Measurements from ENCODE around the gene SETMAR. TPM values are rescaled to one million over a fixed set of nuclear protein-coding genes. Genes with fewer than 3 reads are reported as not detected.

SETMAR gene
- polyA plus RNA-seq, 1 of the 3 experiments (the other 2 are of a cell fraction), result 10.6 TPM

DNA sequence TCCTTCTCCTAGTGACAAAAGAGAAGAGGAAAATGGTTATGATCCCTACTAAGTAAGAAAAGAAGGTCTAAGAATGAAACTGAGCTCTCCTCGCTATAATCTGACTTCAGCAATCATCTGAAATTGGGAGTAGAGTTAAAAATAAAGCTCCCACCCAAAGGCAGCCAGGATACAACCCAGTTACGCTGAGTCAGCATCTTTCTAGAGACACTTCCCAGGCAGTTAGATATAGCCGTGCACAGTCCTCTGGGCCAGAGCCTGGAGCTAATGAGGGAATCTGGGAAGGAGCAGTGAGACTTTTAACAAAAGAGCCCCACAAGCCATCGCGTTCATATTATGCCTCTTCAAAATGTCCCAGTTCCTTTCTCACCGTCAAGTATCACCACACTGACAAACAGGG, 39.1 kb upstream of the SETMAR start:
- no peak for DNase-seq

DNA sequence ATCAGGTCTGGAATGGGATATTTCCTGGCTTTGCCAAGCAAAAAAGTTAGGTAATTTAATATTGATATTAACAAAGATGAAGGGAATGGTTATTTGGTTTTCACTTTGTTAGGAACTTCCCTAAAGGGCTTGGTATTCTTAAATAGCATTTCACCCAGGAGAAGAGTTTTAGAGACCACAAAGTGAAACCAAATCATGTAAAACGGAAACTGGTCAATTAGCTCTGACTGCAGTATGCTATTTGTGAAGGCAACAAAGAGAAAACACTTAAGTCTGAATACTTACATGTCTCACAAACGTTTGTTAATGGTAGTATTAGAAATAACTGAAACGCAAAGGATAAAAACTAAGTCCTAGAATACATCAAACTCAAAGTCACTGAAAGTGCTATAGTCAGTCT, 32.4 kb upstream of the SETMAR start:
- H3K36me3 ChIP-seq (replicated peaks in 1 of 2; ENCODE audit: control insufficient read depth in 1 of 2, insufficient read depth in 2 of 2, low read length in 1 of 2), result no peaks in the 10 kb centered on the region
- TF ChIP-seq EZH2phosphoT487 (IDR thresholded peaks at IDR 0.05; ENCODE audit: borderline replicate concordance, low read depth) (no peak), RCOR1 (IDR thresholded peaks at IDR 0.05; ENCODE audit: low read length) (no peak), EP300 (IDR thresholded peaks at IDR 0.05; ENCODE audit: borderline replicate concordance in 1 of 2, low read depth in 1 of 2, low read length in 1 of 2) (no peak), TAF1 (IDR thresholded peaks at IDR 0.05; ENCODE audit: borderline replicate concordance, low read depth, low read length) (no peak), MXI1 (IDR thresholded peaks at IDR 0.05; ENCODE audit: low read depth, low read length) (no peak)
- H3K9me2 ChIP-seq, result no peaks in the 10 kb centered on the region
- H3K27ac ChIP-seq (ENCODE audit: low read depth in 2 of 2, low read length in 1 of 2), result no peak overlapping the region
- WGBS (ENCODE audit: low lambda C conversion rate), result 2% methylated on average over 3 of the region's 3 CpGs
- no peak overlapping the region; a peak in 1 of 4 replicates for H3K4me3 ChIP-seq (ENCODE audit: low read depth in 2 of 2, low read length in 1 of 2)
- no peaks in the 10 kb centered on the region for H3K79me2 ChIP-seq (ENCODE audit: insufficient read depth)
- no peaks in the 10 kb centered on the region for H4K20me1 ChIP-seq (ENCODE audit: insufficient read depth)
- H3F3A ChIP-seq (replicated peaks; ENCODE audit: insufficient read depth), result no peaks in the 10 kb centered on the region
- H3K9ac ChIP-seq, result no peak overlapping the region
- H3K27me3 ChIP-seq (ENCODE audit: insufficient read depth), result no peaks in the 10 kb centered on the region
- ChIA-PET CTCF (interaction anchor here (1.5 to 1.8 kb wide), 2 partner anchors 22 to 152 kb away, joined by 3 to 5 read pairs; no protein-coding TSS in a partner anchor), POLR2A (no interaction called here)
- no peaks in the 10 kb centered on the region; a peak in 1 of 4 replicates for H3K4me1 ChIP-seq (ENCODE audit: control insufficient read depth in 1 of 2, insufficient read depth in 2 of 2, low read depth in 1 of 2, low read length in 1 of 2)
- DNase-seq, result no peak
- H2AFZ ChIP-seq (ENCODE audit: low read depth), result no peak overlapping the region
- H3K4me2 ChIP-seq, result peak overlapping the region; percentile 26
- no peaks in the 10 kb centered on the region for H3K9me3 ChIP-seq

More for the DNA sequence above, 39.1 kb upstream of the SETMAR start:
- H4K20me1 ChIP-seq (ENCODE audit: insufficient read depth), result no peaks in the 10 kb centered on the region
- no peak overlapping the region for H3K4me2 ChIP-seq
- H3K4me3 ChIP-seq (ENCODE audit: low read depth in 2 of 2, low read length in 1 of 2), result no peak overlapping the region
- H3K36me3 ChIP-seq (replicated peaks in 1 of 2; ENCODE audit: control insufficient read depth in 1 of 2, insufficient read depth in 2 of 2, low read length in 1 of 2), result no peaks in the 10 kb centered on the region
- ChIA-PET POLR2A (no interaction called here), CTCF (no interaction called here)
- TF ChIP-seq TAF1 (IDR thresholded peaks at IDR 0.05; ENCODE audit: borderline replicate concordance, low read depth, low read length), result no peak
- no peaks in the 10 kb centered on the region for H3K9me2 ChIP-seq
- H3K27me3 ChIP-seq (ENCODE audit: insufficient read depth), result no peaks in the 10 kb centered on the region
- H3K9ac ChIP-seq, result no peak overlapping the region
- no peaks in the 10 kb centered on the region for H3K4me1 ChIP-seq (ENCODE audit: control insufficient read depth in 1 of 2, insufficient read depth in 2 of 2, low read depth in 1 of 2, low read length in 1 of 2)
- H3K79me2 ChIP-seq (ENCODE audit: insufficient read depth), result no peaks in the 10 kb centered on the region
- no peaks in the 10 kb centered on the region for H3F3A ChIP-seq (replicated peaks; ENCODE audit: insufficient read depth)
- no peak overlapping the region for H3K27ac ChIP-seq (ENCODE audit: low read depth in 2 of 2, low read length in 1 of 2)
- H3K9me3 ChIP-seq, result no peaks in the 10 kb centered on the region
- no peak overlapping the region for H2AFZ ChIP-seq (ENCODE audit: low read depth)
- WGBS (ENCODE audit: low lambda C conversion rate), result 31% methylated on average over 6 of the region's 6 CpGs

DNA sequence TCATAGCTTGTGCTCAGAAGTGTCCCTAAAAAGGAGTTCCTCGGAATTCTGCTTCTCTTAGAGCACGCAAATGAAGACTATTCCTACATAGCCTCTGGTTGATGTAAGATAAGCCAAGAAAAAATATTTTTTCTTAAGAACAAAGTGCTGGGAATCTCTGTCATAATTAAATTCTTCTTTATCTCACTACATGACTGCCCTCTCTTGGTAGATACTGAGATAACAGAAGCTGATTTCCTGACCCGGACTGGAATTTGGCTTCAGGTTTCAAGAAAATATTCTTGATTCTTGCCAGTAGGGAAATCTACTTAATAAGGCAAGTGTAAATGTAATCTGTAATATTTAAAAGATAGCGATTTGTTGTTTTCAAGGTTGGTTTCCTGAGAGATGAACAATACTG, 31.3 kb upstream of the SETMAR start:
- Histone ChIP-seq H3K9ac (no peak overlapping the region), H3K9me2 (no peaks in the 10 kb centered on the region), H3K4me1 (ENCODE audit: control insufficient read depth in 1 of 2, insufficient read depth in 2 of 2, low read depth in 1 of 2, low read length in 1 of 2) (no peaks in the 10 kb centered on the region; a peak in 1 of 4 replicates), H3K27ac (ENCODE audit: low read depth in 2 of 2, low read length in 1 of 2) (no peak overlapping the region), H3K79me2 (ENCODE audit: insufficient read depth) (no peaks in the 10 kb centered on the region), H4K20me1 (ENCODE audit: insufficient read depth) (no peaks in the 10 kb centered on the region), H3K9me3 (no peaks in the 10 kb centered on the region), H3K27me3 (ENCODE audit: insufficient read depth) (no peaks in the 10 kb centered on the region), H3K4me3 (ENCODE audit: low read depth in 2 of 2, low read length in 1 of 2) (no peak overlapping the region; a peak in 1 of 4 replicates), H3F3A (replicated peaks; ENCODE audit: insufficient read depth) (no peaks in the 10 kb centered on the region), H3K4me2 (no peak overlapping the region), H2AFZ (ENCODE audit: low read depth) (no peak overlapping the region), H3K36me3 (replicated peaks in 1 of 2; ENCODE audit: control insufficient read depth in 1 of 2, insufficient read depth in 2 of 2, low read length in 1 of 2) (no peaks in the 10 kb centered on the region)
- ChIA-PET CTCF (interaction anchor here (0.8 to 1.8 kb wide), 14 partner anchors 9 to 1071 kb away, joined by 3 to 17 read pairs (median 4); no protein-coding TSS in a partner anchor), POLR2A (no interaction called here)
- TF ChIP-seq RAD21 (IDR thresholded peaks at IDR 0.05; ENCODE audit: low read length), result peak; percentile 57
- no peak for TF ChIP-seq RXRA (IDR thresholded peaks at IDR 0.05; ENCODE audit: borderline replicate concordance, low read depth)
- TF ChIP-seq, protein P1, sequence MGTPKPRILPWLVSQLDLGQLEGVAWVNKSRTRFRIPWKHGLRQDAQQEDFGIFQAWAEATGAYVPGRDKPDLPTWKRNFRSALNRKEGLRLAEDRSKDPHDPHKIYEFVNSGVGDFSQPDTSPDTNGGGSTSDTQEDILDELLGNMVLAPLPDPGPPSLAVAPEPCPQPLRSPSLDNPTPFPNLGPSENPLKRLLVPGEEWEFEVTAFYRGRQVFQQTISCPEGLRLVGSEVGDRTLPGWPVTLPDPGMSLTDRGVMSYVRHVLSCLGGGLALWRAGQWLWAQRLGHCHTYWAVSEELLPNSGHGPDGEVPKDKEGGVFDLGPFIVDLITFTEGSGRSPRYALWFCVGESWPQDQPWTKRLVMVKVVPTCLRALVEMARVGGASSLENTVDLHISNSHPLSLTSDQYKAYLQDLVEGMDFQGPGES (IDR thresholded peaks at IDR 0.05; ENCODE audit: low read depth, low read length), result no peak
- TF ChIP-seq, protein P2, sequence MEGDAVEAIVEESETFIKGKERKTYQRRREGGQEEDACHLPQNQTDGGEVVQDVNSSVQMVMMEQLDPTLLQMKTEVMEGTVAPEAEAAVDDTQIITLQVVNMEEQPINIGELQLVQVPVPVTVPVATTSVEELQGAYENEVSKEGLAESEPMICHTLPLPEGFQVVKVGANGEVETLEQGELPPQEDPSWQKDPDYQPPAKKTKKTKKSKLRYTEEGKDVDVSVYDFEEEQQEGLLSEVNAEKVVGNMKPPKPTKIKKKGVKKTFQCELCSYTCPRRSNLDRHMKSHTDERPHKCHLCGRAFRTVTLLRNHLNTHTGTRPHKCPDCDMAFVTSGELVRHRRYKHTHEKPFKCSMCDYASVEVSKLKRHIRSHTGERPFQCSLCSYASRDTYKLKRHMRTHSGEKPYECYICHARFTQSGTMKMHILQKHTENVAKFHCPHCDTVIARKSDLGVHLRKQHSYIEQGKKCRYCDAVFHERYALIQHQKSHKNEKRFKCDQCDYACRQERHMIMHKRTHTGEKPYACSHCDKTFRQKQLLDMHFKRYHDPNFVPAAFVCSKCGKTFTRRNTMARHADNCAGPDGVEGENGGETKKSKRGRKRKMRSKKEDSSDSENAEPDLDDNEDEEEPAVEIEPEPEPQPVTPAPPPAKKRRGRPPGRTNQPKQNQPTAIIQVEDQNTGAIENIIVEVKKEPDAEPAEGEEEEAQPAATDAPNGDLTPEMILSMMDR (IDR thresholded peaks at IDR 0.05), result peak; percentile 65
- TF ChIP-seq SMC3 (IDR thresholded peaks at IDR 0.05; ENCODE audit: low read depth, low read length), result 0 out of 2 replicates have a peak, but pooled peaks have one; percentile 7
- 7% methylated on average over 4 of the region's 4 CpGs for WGBS (ENCODE audit: low lambda C conversion rate)
- DNase-seq, result peak; percentile 20

Measured in SK-N-SH (cell line).